Stimulated activated naive CD4-positive, alpha-beta T cell (primary cell): Measurements from ENCODE around the gene KRT12.
"Not testable (repeated sequence)": the region's sequence is repeated elsewhere in the genome, so short reads cannot be mapped to it uniquely, and the experiment has no call there.

Experiments used
- DNase-seq, 6 experiments: peaks; one replicate each; lab custom pipeline; 2025; lab: John Stamatoyannopoulos, UW

Gene KRT12

DNA sequence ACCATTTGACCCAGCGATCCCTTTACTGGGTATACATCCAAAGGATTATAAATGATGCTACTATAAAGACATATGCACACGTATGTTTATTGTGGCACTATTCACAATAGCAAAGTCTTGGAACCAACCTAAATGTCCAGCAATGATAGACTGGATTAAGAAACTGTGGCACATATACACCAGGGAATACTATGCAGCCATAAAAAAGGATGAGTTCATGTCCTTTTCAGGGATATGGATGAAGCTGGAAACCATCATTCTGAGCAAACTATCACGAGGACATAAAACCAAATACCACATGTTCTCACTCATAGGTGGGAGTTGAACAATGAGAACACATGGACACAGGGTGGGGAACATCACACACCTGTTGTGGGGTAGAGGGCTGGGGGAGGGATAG lies 52.4 kb downstream of the KRT12 start:
- DNase-seq: not testable (repeated sequence)

DNA sequence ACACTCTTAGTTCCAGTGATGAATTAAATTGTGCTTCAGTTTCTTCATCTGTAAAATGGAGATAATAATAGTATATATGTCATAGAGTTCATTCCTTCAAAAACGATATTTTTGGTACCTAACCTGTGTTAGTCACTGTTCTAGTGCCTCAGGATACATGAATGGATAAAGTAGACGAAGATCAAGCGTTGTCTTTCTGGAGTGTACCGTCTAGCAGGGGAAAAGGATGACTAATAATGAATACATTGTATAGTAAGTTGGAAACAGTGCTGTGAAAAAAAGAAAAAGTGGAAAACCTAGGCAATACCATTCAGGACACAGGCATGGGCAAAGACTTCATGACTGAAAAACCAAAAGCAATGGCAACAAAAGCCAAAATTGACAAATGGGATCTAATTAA lies 53.2 kb downstream of the KRT12 start:
- DNase-seq: no peak

DNA sequence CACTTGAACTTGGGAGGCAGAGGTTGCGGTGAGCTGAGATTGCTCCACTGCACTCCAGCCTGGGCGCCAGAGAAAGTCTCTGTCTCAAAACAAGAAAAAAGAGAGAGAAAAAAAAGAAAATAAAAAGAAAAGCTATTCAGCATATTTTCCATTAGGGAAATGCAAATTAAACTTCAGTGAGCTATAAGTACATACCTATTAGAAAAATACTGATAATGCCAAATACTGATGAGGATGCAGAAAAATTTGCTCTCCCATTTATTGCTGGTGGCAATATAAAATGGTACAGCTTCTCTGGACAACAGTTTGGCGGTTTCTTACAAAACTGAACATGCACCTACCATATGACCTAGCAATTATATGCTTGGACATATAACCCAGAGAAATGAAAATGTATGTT lies 54.4 kb downstream of the KRT12 start:
- DNase-seq: no peak
